Activated CD8-positive, alpha-beta memory T cell treated with anti-CD3 and anti-CD28 coated beads for 36 hours (primary cell): Measurements from ENCODE around the gene STRADB. TPM values are rescaled to one million over a fixed set of nuclear protein-coding genes. Genes with fewer than 3 reads are reported as not detected.
"Not testable (repeated sequence)": the region's sequence is repeated elsewhere in the genome, so short reads cannot be mapped to it uniquely, and the experiment has no call there.

ENCODE experiments used
- CTCF ChIA-PET: fragments of 350-600 bp; sonication (Branson Sonifier 250); formaldehyde crosslinking; loops from one replicate; lab custom pipeline; 2021; ENCODE audit warnings: antibody characterized with exemption; lab: Charles Lee
- POLR2A ChIA-PET: fragments of 350-600 bp; sonication (Branson Sonifier 250); formaldehyde crosslinking; loops from one replicate; lab custom pipeline; 2021; ENCODE audit warnings: antibody characterized with exemption; lab: Charles Lee
- total RNA-seq, 2 experiments: library from RNA; stranded (reverse); gene quantifications; one replicate each; pipeline ENCODE4 v1.2.3, GENCODE V29; 2021

STRADB gene
- total RNA-seq, 2 experiments from 2014 or later: 23.0 to 25.8 TPM

- ChIA-PET CTCF (interaction anchor here (0.8 to 1.1 kb wide), 3 partner anchors 10 to 274 kb away, joined by 3 to 4 read pairs (median 4); no protein-coding TSS in a partner anchor), POLR2A (interaction anchor here (0.5 to 1.1 kb wide), 3 partner anchors 38 to 739 kb away, joined by 4 to 5 read pairs (median 5); partner anchors contain the start of gene ALS2)
These were observed 750 bp downstream of the STRADB start for GRCh38 chr2:201452058-201452921.

DNA sequence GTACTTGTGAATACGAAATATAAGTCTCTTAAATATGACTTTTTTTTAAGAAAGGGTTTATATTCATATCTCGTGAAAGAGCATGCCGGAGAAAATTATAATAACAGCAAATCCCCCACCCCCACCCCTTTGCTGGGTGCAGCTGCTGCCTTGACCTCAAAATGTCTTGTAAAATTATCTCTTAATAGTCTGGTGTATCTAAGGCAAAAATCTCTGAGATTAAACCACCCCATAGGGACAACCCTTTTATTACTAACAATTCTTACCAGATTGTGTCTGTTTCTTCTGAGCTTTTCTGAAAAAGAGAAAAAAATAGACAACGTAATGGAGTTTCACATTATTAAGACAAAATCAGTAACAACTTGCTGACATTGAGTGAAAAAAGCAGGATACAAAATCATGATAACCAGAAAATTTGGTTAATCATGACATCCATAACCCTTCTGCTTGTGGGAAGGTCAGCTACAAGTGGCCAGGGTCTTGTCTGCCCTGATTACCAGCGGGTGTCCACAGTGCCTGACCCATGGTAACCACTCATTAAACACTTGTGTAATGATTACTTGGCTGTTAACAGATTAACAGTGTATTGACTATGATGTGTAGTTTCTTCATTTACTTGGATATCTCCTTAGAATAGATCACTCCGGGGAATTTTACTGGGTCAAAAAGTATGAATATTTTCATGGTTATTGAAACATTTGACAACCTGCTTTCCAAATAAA is 1.5 kb downstream of the STRADB start:
- ChIA-PET POLR2A (interaction anchor here (0.5 kb wide), 1 partner anchor 740 kb away, joined by 5 read pairs; no protein-coding TSS in a partner anchor), CTCF (interaction anchor here (0.8 kb wide), 1 partner anchor 217 kb away, joined by 4 read pairs; no protein-coding TSS in a partner anchor)

GRCh38 chr2:201458381-201458780 is 6.8 kb downstream of the STRADB start:
- ChIA-PET CTCF (no interaction called here), POLR2A (no interaction called here)

DNA sequence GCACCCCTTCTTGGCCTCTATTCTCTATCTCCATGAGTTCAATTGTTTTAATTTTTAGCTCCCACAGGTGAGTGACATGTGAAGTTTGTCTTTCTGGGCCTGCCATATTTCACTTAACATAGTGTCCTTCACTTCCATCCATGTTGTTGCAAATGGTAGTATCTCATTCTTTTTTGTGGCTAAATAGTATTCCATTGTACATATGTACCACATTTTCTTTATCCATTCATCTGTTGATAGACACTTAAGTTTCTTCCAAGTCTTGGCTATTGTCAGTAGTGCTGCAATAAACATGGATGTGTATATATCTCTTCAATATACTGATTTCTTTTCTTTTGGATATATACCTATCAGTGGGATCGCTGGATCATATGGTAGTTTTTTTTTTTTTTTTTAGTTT is 9.0 kb downstream of the STRADB start:
- CTCF ChIA-PET: no interaction called here
- POLR2A ChIA-PET: no interaction called here

DNA sequence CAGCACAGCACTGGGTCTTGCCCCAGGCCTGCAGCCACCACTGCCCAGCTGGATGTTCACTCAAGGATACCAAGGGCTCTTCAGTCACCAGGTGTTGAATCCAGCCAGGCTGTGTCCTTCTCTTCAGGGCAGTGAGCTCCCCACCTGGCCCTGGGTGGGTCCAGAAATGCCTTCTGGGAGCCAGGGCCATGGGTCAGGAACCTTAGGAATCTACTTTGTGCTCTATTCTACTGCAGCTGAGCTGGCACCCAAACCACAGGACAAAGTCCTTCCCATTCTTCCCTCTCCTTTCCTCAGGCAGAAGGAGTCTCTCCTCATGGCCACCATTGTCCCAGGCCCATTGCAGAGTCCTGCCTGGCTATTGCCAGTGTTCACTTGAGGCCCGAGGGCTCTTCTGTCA is 13.0 kb downstream of the STRADB start:
- CTCF ChIA-PET: interaction anchor here (0.5 kb wide), 1 partner anchor 12 kb away, joined by 3 read pairs; no protein-coding TSS in a partner anchor
- POLR2A ChIA-PET: no interaction called here

GRCh38 chr2:201465524-201465971 is 14.0 kb downstream of the STRADB start:
- ChIA-PET CTCF (no interaction called here), POLR2A (no interaction called here)

DNA sequence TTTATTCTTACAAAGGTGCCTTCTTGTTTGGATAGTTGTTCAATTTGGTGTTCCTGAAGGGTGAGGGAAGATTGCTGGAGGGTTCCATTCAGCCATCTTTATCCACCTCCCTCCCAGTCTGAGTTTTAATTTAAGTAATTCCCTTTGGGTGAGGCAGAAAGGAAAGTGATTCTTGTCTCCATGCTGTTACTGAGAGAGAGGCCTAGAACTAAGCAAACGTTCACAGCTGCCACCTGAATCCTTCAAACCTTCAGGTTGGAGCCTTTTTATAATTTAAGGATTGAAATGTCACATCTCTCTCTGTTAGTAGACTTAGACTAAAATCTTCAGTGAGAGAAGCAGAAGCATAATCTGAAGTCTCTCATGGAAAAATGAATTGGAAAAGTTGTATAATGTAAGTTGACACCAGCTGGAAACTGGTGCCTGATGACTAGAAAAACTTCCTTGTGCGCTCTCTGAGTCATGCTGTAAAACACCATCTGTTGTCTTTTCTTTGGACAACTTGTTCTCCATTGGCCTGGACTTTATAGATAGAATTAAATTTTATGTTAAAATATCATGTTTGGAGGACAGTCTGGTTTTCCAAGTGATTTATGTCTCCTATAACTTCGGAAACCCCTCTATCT is 14.6 kb downstream of the STRADB start:
- ChIA-PET CTCF (no interaction called here), POLR2A (no interaction called here)

- ChIA-PET POLR2A (no interaction called here), CTCF (interaction anchor here (0.9 kb wide), 1 partner anchor 16 kb away, joined by 4 read pairs; the partner anchor contains the start of genes STRADB and TRAK2)
These were observed 16.1 kb downstream of the STRADB start for GRCh38 chr2:201467666-201468065.

DNA sequence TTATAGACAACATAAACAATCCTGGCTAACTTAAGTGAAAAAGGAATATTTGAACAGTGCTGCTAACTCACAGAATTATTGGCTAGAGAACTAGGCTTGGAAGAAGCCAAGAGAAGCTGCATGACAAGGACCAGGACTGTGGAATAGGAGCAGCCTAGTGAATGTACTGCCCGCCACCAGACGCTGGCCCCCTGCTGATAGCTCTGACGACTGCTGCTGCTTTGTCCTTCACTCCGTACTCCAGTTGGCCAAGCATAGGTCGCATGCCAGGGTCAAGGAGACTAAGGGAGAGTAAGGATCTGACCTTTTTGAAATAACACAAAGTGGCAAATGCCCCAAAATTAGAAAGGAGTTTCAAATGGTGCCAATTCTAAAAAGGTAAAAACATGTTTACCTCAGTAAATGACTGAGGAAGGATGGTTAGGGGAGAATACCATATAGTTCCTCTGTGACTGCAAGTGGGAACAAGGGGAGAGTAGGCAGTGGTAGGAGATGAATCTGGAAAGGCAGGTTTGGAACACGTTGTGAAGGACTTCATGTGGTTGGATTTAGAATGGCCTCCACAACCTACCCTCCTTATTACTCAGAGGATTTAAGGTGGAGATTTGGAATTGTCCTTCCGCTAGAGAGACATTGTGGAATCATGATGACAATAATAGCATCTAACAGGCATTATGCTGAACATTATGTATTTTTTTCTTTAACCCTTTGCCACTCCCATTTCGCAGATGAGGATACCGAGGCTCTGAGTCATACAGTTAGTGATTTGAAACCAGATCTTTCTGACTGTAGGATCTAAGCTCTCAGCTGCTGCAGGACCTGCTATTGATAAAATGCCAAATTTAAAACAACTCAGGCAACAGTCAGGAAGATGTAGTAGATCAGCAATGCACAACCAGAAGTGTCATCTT is 19.5 kb downstream of the STRADB start:
- CTCF ChIA-PET: no interaction called here
- POLR2A ChIA-PET: no interaction called here

DNA sequence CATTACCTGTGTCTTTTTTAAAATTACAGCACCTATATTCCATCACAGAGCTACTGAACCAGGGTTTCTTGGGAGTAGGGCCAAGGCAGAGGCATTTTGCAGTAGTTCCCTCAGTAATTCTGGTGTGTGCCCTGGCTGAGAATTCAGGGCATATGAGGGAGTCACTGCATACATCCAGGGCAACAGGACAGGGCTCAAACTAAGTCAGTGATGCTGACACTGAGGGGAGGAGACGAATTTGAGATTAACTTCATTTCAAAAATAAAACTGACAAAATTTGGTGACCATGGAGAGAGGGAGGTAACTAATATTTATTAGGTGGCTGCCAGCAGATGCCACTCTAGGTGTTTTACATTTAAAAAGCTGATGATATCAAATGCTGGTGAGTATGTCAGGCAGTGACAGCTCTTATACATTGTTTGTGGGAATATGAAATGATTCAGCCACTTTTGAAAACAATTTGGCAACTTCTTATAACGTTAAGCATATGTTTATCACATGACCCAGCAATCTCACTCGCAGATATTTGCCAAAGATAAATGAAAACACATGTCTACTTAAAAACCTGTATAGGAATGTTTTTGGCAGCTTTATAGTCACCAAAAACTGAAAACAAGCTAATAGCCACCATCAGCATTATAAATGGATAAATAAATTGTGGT is 20.3 kb downstream of the STRADB start:
- CTCF ChIA-PET: no interaction called here
- POLR2A ChIA-PET: no interaction called here

DNA sequence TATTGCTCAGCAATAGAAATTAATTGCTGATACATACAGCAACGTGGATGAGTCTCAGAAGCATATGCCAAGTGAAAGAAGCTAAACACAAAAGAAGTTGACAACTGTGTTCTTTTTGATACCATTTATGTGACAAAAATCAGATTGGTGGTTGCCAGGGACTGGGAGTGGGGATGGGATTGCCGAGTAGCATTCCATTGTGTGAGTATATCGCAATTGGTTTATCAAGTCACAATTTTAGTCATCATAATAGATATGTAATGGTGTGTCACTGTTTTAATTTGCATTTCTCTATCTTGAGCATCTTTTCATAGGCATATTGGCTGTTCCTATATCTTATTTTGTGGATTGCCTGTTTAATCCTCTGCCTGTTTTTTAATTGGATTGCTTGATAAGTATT is 20.9 kb downstream of the STRADB start:
- CTCF ChIA-PET: no interaction called here
- POLR2A ChIA-PET: no interaction called here

GRCh38 chr2:201482543-201482942 is 31.0 kb downstream of the STRADB start:
- POLR2A ChIA-PET: no interaction called here
- CTCF ChIA-PET: no interaction called here

- POLR2A ChIA-PET: no interaction called here
- CTCF ChIA-PET: no interaction called here
These were observed 31.8 kb downstream of the STRADB start for GRCh38 chr2:201483342-201483741.

- CTCF ChIA-PET, POLR2A ChIA-PET: not testable (repeated sequence)
These were observed 32.2 kb downstream of the STRADB start for GRCh38 chr2:201483758-201484157.

DNA sequence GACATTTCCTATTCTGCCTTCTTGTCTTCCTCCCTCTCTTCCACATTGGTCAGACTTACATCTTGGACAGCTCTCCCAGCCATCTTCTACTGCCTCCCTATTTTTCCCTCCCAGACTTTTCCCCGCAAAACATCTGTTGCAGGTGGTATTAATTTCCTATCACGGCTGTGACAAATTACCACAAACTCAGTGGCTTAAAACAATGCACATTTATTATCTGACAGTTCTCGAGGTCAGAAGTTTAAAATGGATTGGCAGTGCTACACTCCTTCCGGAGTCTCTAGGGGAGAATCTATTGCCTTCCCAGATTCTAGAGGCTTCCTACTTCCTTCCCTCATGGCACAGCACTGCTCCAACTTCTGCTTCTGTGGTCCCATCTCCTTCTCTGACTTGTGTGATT is 33.3 kb downstream of the STRADB start:
- ChIA-PET CTCF (no interaction called here), POLR2A (no interaction called here)

DNA sequence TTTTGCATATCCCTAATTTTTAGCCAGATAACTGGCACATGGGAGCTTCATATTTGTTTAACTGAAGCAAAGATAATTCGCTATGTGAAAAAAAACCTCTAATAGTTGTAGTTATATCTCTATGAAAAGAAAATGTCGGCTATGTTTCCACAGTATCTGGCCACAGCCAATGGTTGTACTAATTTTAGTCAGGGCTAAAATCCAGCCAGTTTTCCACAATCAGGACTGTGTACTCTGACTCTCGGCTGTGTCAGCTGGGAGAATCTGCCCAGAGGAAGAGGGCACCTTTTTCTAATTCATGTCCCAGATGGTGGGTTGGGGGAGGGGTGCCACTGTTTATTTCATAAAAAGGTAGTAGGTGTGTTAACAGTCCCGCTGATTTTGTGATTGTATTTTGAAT is 38.8 kb downstream of the STRADB start:
- CTCF ChIA-PET: no interaction called here
- POLR2A ChIA-PET: no interaction called here

DNA sequence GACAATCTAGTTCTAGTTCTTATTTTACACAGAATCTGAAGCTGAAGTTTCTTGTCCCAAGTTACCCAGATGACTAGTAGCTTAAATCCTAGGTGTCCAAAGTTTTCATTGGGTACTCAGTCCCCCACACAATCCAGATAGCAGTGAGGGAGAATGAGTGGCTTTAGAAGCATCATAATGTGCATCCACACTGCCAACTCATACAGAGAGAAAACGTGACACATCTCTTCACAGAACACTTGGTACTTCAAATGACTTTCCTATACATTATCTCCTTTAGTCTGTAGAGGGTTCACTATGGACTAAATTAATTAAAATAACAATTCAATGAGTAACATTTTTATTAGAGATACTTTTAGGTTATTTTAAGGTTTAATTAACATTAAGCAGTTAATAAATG is 45.2 kb downstream of the STRADB start:
- CTCF ChIA-PET: no interaction called here
- POLR2A ChIA-PET: no interaction called here

DNA sequence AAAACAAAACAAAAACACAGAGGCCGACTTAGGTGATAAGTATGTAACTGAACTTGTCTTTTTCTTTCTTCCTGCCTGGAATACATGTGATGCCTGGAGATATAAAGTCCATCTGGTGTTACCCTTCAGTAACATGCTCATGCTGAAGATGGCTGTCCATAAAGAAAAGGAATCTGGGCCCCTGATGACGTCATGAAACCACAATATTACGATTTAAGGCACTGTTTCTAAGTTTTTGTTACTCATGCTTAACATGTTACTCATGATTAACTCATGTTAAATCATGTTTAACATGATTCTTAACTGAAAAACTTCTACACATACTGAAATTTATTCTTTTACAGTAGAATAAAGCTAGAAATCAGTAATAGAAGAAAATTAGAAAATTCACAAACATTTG is 49.0 kb downstream of the STRADB start:
- CTCF ChIA-PET: no interaction called here
- POLR2A ChIA-PET: no interaction called here
